Panc1 (cell line): ENCODE measurements around the gene HMGN4.

Source experiments
- CTCF ChIP-seq: fragments of 450-650 bp; IDR thresholded peaks from 2 replicates; pipeline ENCODE4 v1.5.1; 2017; ENCODE audit warnings: mild to moderate bottlenecking
- POLR2AphosphoS5 ChIP-seq: IDR thresholded peaks from 2 replicates; pipeline ENCODE4 v1.6.1; 2012; ENCODE audit warnings: mild to moderate bottlenecking, low read depth, low read length, moderate library complexity
- SIN3A ChIP-seq: IDR thresholded peaks from 2 replicates; pipeline ENCODE4 v1.6.1; 2012; ENCODE audit warnings: low read depth, mild to moderate bottlenecking, low read length, moderate library complexity, borderline replicate concordance; ENCODE audit not compliant: insufficient read depth
- TF ChIP-seq, protein P1 (sequence below), 2 experiments: IDR thresholded peaks; 2 replicates each; pipeline ENCODE4 v1.6.1; 2011 to 2012; ENCODE audit warnings: low read depth in 2 of 2, control low read depth in 1 of 2, low read length in 1 of 2, mild to moderate bottlenecking in 1 of 2, moderate library complexity in 1 of 2; ENCODE audit not compliant: insufficient read depth in 1 of 2

DNA sequence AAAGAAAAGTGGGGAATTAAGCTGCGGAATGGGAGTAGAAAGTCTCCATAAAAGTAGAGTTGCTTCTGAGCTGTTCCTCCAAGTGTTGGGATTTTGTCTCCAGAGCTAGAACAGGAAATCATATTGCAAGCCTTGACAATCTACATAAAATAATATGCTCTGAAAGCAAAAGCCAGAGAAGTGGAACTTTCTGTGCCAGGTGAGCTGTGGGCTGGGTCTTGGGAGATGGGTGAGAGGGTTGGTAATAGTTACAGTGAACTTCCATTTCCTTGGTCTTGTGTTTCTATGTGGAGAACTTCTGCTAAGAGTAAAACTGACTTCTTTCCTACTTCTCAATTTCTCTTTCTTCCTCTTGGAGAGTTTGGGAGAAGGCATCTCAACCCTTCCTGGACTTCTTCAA, 6.3 kb upstream of the HMGN4 start:
- no peak for TF ChIP-seq CTCF
- TF ChIP-seq POLR2AphosphoS5 = no peak
- TF ChIP-seq, protein P1, sequence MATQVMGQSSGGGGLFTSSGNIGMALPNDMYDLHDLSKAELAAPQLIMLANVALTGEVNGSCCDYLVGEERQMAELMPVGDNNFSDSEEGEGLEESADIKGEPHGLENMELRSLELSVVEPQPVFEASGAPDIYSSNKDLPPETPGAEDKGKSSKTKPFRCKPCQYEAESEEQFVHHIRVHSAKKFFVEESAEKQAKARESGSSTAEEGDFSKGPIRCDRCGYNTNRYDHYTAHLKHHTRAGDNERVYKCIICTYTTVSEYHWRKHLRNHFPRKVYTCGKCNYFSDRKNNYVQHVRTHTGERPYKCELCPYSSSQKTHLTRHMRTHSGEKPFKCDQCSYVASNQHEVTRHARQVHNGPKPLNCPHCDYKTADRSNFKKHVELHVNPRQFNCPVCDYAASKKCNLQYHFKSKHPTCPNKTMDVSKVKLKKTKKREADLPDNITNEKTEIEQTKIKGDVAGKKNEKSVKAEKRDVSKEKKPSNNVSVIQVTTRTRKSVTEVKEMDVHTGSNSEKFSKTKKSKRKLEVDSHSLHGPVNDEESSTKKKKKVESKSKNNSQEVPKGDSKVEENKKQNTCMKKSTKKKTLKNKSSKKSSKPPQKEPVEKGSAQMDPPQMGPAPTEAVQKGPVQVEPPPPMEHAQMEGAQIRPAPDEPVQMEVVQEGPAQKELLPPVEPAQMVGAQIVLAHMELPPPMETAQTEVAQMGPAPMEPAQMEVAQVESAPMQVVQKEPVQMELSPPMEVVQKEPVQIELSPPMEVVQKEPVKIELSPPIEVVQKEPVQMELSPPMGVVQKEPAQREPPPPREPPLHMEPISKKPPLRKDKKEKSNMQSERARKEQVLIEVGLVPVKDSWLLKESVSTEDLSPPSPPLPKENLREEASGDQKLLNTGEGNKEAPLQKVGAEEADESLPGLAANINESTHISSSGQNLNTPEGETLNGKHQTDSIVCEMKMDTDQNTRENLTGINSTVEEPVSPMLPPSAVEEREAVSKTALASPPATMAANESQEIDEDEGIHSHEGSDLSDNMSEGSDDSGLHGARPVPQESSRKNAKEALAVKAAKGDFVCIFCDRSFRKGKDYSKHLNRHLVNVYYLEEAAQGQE (IDR thresholded peaks at IDR 0.05; ENCODE audit: insufficient read depth in 1 of 2, low read depth in 2 of 2, low read length in 1 of 2) = no peak
- TF ChIP-seq SIN3A = no peak
